GM19372 (cell line): ENCODE results near the gene HJURP.
A peak's percentile ranks its signal among the peaks of the same experiment; 100 is the strongest.
"Not testable (repeated sequence)": the region's sequence is repeated elsewhere in the genome, so short reads cannot be mapped to it uniquely, and the experiment has no call there.

Experiments used
- ATAC-seq: cut with Tn5 transposase; IDR thresholded peaks from one replicate; pipeline ENCODE4 v1.9.1; 2021; ENCODE audit warnings: mild to moderate bottlenecking, low read depth, moderate library complexity; ENCODE audit not compliant: unreplicated experiment

Gene HJURP

GRCh38 chr2:233854241-233854981 lies at the start of gene HJURP:
HJURP (minus strand) TSS chr2:233854535; CDS start chr2:233854500, 35 bp downstream.
- peak; percentile 95 for ATAC-seq

GRCh38 chr2:233901884-233902283 lies 47.5 kb upstream of the HJURP start:
- no peak for ATAC-seq

- ATAC-seq, result no peak
Observed at GRCh38 chr2:233901367-233901766, 47.0 kb upstream of the HJURP start.

GRCh38 chr2:233896253-233896652 lies 41.9 kb upstream of the HJURP start:
- ATAC-seq, result not testable (repeated sequence)

- no peak for ATAC-seq
Observed at GRCh38 chr2:233892793-233893192, 38.5 kb upstream of the HJURP start.

- no peak for ATAC-seq
Observed at GRCh38 chr2:233882353-233882752, 28.0 kb upstream of the HJURP start.

- ATAC-seq, result not testable (repeated sequence)
Observed at GRCh38 chr2:233872125-233872524, 17.8 kb upstream of the HJURP start.

GRCh38 chr2:233871432-233871831 lies 17.1 kb upstream of the HJURP start:
- no peak for ATAC-seq

- ATAC-seq, result peak; percentile 64
Observed at GRCh38 chr2:233867993-233868532, 13.7 kb upstream of the HJURP start, which contains the start of gene MSL3B. MSL3B (minus strand) TSS chr2:233868386.

GRCh38 chr2:233866479-233866878 lies 12.1 kb upstream of the HJURP start:
- ATAC-seq, result no peak

GRCh38 chr2:233865838-233866237 lies 11.5 kb upstream of the HJURP start:
- no peak for ATAC-seq

- ATAC-seq, result no peak
Observed at GRCh38 chr2:233862261-233862768, 8.0 kb upstream of the HJURP start.

- no peak for ATAC-seq
Observed at GRCh38 chr2:233858331-233858730, 4.0 kb upstream of the HJURP start.

- ATAC-seq, result no peak
Observed at GRCh38 chr2:233857511-233858141, 3.3 kb upstream of the HJURP start.

- ATAC-seq, result no peak
Observed at GRCh38 chr2:233856184-233856583, 1.8 kb upstream of the HJURP start.

GRCh38 chr2:233855345-233855744 lies 1.0 kb upstream of the HJURP start:
- no peak for ATAC-seq

- no peak for ATAC-seq
Observed at GRCh38 chr2:233853883-233854240, 473 bp downstream of the HJURP start.

GRCh38 chr2:233853353-233853752 lies 982 bp downstream of the HJURP start:
- ATAC-seq, result no peak

GRCh38 chr2:233852056-233852455 lies 2.3 kb downstream of the HJURP start:
- no peak for ATAC-seq

GRCh38 chr2:233851169-233851568 lies 3.2 kb downstream of the HJURP start:
- ATAC-seq, result no peak

- ATAC-seq, result no peak
Observed at GRCh38 chr2:233850745-233851144, 3.6 kb downstream of the HJURP start.
